SK-N-SH (cell line): ENCODE measurements around the gene TP53I3. TPM values are rescaled to one million over a fixed set of nuclear protein-coding genes. Genes with fewer than 3 reads are reported as not detected.

Experiments
- CTCF ChIA-PET: fragments of 300-600, 350-600 bp; formaldehyde crosslinking; extraction: SDS; loops from one replicate; lab custom pipeline; 2021; lab: Yijun Ruan, JAX
- POLR2A ChIA-PET: fragments of 350-600 bp; sonication (Branson Sonifier 250); formaldehyde crosslinking; extraction: SDS; loops from one replicate; lab custom pipeline; 2020; ENCODE audit warnings: antibody characterized with exemption, inconsistent platforms; lab: Yijun Ruan, JAX
- DNase-seq: peaks from one replicate; pipeline ENCODE4 v3.0.0; 2012
- H2AFZ ChIP-seq: fragments of 200-600 bp; sonication (generic); 2 replicates; pipeline ENCODE4 v1.8.1; 2016; ENCODE audit warnings: antibody characterized with exemption, mild to moderate bottlenecking, low read depth
- H3F3A ChIP-seq: fragments of 200-600 bp; sonication (generic); replicated peaks from 2 replicates; pipeline ENCODE3; 2016; ENCODE audit warnings: antibody characterized with exemption, mild to moderate bottlenecking; ENCODE audit not compliant: insufficient read depth
- H3K27ac ChIP-seq, 2 experiments: fragments of 200-500 bp in 1 of 2; fragments of 200-600 bp in 1 of 2; sonication (Bioruptor generic) in 1 of 2; sonication (generic), shearing (Covaris generic) in 1 of 2; 2 replicates each; pipeline versions ENCODE4 v1.5.1 to v1.6.1; 2014 to 2016; ENCODE audit warnings: low read depth in 2 of 2, inconsistent platforms in 1 of 2, low read length in 1 of 2, mild to moderate bottlenecking in 1 of 2, mixed read lengths in 1 of 2
- H3K27me3 ChIP-seq: fragments of 200-600 bp; sonication (generic), shearing (Covaris generic); 2 replicates; pipeline ENCODE4 v1.6.1; 2016; ENCODE audit warnings: mixed run types; ENCODE audit not compliant: insufficient read depth
- H3K36me3 ChIP-seq, 2 experiments: fragments of 200-500 bp in 1 of 2; fragments of 200-600 bp in 1 of 2; sonication (Bioruptor generic) in 1 of 2; sonication (generic) in 1 of 2; replicated peaks in 1 of 2; 2 replicates each; pipeline versions ENCODE3 to v1.5.1; 2014 to 2016; ENCODE audit warnings: low read length in 1 of 2, mild to moderate bottlenecking in 1 of 2; ENCODE audit not compliant: insufficient read depth in 2 of 2, control insufficient read depth in 1 of 2
- H3K4me1 ChIP-seq, 2 experiments: fragments of 200-500 bp in 1 of 2; fragments of 200-600 bp in 1 of 2; sonication (Bioruptor generic) in 1 of 2; sonication (generic), shearing (Covaris generic) in 1 of 2; 2 replicates each; pipeline versions ENCODE4 v1.5.1 to v1.6.1; 2014 to 2016; ENCODE audit warnings: low read depth in 1 of 2, low read length in 1 of 2, mixed run types in 1 of 2; ENCODE audit not compliant: insufficient read depth in 2 of 2, control insufficient read depth in 1 of 2
- H3K4me2 ChIP-seq: fragments of 200-600 bp; sonication (generic), shearing (Covaris generic); 2 replicates; pipeline ENCODE4 v1.6.1; 2017; ENCODE audit warnings: mixed run types
- H3K4me3 ChIP-seq, 2 experiments: fragments of 200-500 bp in 1 of 2; fragments of 200-600 bp in 1 of 2; sonication (Bioruptor generic) in 1 of 2; sonication (generic), shearing (Covaris generic) in 1 of 2; 2 replicates each; pipeline versions ENCODE4 v1.5.1 to v1.8.1; 2014 to 2016; ENCODE audit warnings: low read depth in 2 of 2, inconsistent platforms in 1 of 2, low read length in 1 of 2, mild to moderate bottlenecking in 1 of 2, mixed read lengths in 1 of 2, moderate library complexity in 1 of 2
- H3K79me2 ChIP-seq: fragments of 200-600 bp; sonication (generic); 2 replicates; pipeline ENCODE4 v1.8.1; 2017; ENCODE audit warnings: mild to moderate bottlenecking; ENCODE audit not compliant: insufficient read depth
- H3K9ac ChIP-seq: fragments of 200-600 bp; sonication (generic); 2 replicates; pipeline ENCODE4 v1.6.1; 2017; ENCODE audit warnings: mixed run types
- H3K9me2 ChIP-seq: fragments of 200-600 bp; sonication (generic); 2 replicates; pipeline ENCODE4 v1.6.1; 2017; ENCODE audit warnings: mixed run types
- H3K9me3 ChIP-seq: fragments of 200-600 bp; sonication (generic); 2 replicates; pipeline ENCODE4 v1.6.1; 2017; ENCODE audit warnings: mixed run types, mild to moderate bottlenecking, moderate library complexity
- H4K20me1 ChIP-seq: fragments of 200-600 bp; sonication (generic); 2 replicates; pipeline ENCODE4 v1.6.1; 2017; ENCODE audit warnings: mild to moderate bottlenecking, mixed run types; ENCODE audit not compliant: insufficient read depth
- EP300 ChIP-seq, 2 experiments: IDR thresholded peaks; 2 replicates each; pipeline versions ENCODE4 v1.4.0 to v1.6.1; 2012; ENCODE audit warnings: borderline replicate concordance in 1 of 2, low read depth in 1 of 2, low read length in 1 of 2
- EZH2phosphoT487 ChIP-seq: fragments of 200-600 bp; sonication (generic); IDR thresholded peaks from 2 replicates; pipeline ENCODE4 v1.6.1; 2017; ENCODE audit warnings: low read depth, mixed run types, mild to moderate bottlenecking, antibody characterized with exemption, moderate library complexity, borderline replicate concordance
- FOSL2 ChIP-seq: IDR thresholded peaks from 2 replicates; pipeline ENCODE4 v1.4.0; 2012; ENCODE audit warnings: low read depth, mild to moderate bottlenecking, moderate library complexity, borderline replicate concordance
- FOXM1 ChIP-seq: IDR thresholded peaks from 2 replicates; pipeline ENCODE4 v1.4.0; 2012; ENCODE audit warnings: low read depth, mild to moderate bottlenecking
- JUND ChIP-seq: IDR thresholded peaks from 2 replicates; pipeline ENCODE4 v1.4.0; 2012
- MXI1 ChIP-seq: IDR thresholded peaks from 2 replicates; pipeline ENCODE4 v1.6.1; 2012; ENCODE audit warnings: mild to moderate bottlenecking, low read depth, low read length, improper control_type of control experiment
- RCOR1 ChIP-seq: fragments of 150-350 bp; IDR thresholded peaks from 2 replicates; pipeline ENCODE4 v1.6.1; 2017; ENCODE audit warnings: antibody characterized with exemption, low read length
- RXRA ChIP-seq: IDR thresholded peaks from 2 replicates; pipeline ENCODE4 v1.4.0; 2012; ENCODE audit warnings: low read depth, mild to moderate bottlenecking, borderline replicate concordance
- SMC3 ChIP-seq: IDR thresholded peaks from 2 replicates; pipeline ENCODE4 v1.6.1; 2012; ENCODE audit warnings: low read depth, low read length, improper control_type of control experiment
- TAF1 ChIP-seq: IDR thresholded peaks from 2 replicates; pipeline ENCODE4 v1.6.1; 2012; ENCODE audit warnings: low read depth, mild to moderate bottlenecking, low read length, moderate library complexity, borderline replicate concordance
- TEAD4 ChIP-seq: IDR thresholded peaks from 2 replicates; pipeline ENCODE4 v1.4.0; 2012; ENCODE audit warnings: mild to moderate bottlenecking, borderline replicate concordance; ENCODE audit not compliant: insufficient read depth
- USF1 ChIP-seq: IDR thresholded peaks from 2 replicates; pipeline ENCODE4 v1.4.0; 2012; ENCODE audit warnings: low read depth, borderline replicate concordance
- WGBS: methylation state at CpG from one replicate; pipeline ENCODE4 v1.1.6; 2017; ENCODE audit warnings: low lambda C conversion rate; 5-methylcytosine and 5-hydroxymethylcytosine counted together
- polyA plus RNA-seq, 3 experiments: library from polyadenylated mRNA; depleted of rRNA; stranded (reverse); fragments of >200 nt; gene quantifications; 2 replicates each; pipeline ENCODE4 v1.2.3, GENCODE V29; 2012
- TF ChIP-seq, protein P1 (sequence below): fragments of 150-350 bp; IDR thresholded peaks from 2 replicates; pipeline ENCODE4 v1.6.1; 2017; ENCODE audit warnings: antibody characterized with exemption, low read length, low read depth, borderline replicate concordance
- TF ChIP-seq, protein P2 (sequence below): fragments of 150-350 bp; IDR thresholded peaks from 2 replicates; pipeline ENCODE4 v1.6.1; 2016; ENCODE audit warnings: mild to moderate bottlenecking, low read depth, low read length
- TF ChIP-seq, protein P3 (sequence below): IDR thresholded peaks from 2 replicates; pipeline ENCODE4 v1.6.1; 2012; ENCODE audit warnings: mild to moderate bottlenecking, low read depth, low read length, moderate library complexity

Gene TP53I3
- polyA plus RNA-seq, 1 of the 3 experiments (the other 2 are of a cell fraction): 110 TPM

- H3K27ac ChIP-seq: no peak overlapping the region
- no peaks in the 10 kb centered on the region for H4K20me1 ChIP-seq
- ChIA-PET POLR2A (interaction anchor here (0.6 kb wide), 1 partner anchor 18 kb away, joined by 3 read pairs; the partner anchor contains the start of gene TP53I3), CTCF (interaction anchor here (1.1 to 5.5 kb wide), 3 partner anchors 16 to 78 kb away, joined by 3 to 38 read pairs (median 3); partner anchors contain the start of gene TP53I3)
- H3K27me3 ChIP-seq: no peaks in the 10 kb centered on the region
- no peak overlapping the region for H3K4me3 ChIP-seq
- H3K9me3 ChIP-seq: peaks cover 8% of the 10 kb centered on the region; the same call in 1 of the 2 replicates
- H3K4me1 ChIP-seq: peaks cover 0 to 11% of the 10 kb centered on the region in 2 experiments; a peak in 2 of 4 replicates
- no peak overlapping the region for H2AFZ ChIP-seq
- no peak overlapping the region for H3K4me2 ChIP-seq
- 27% methylated on average over 1 of the region's 1 CpG for WGBS
- H3K9me2 ChIP-seq: no peaks in the 10 kb centered on the region
- DNase-seq: no peak
- peaks cover 0 to 3% of the 10 kb centered on the region in 2 experiments for H3K36me3 ChIP-seq
- no peak overlapping the region for H3K9ac ChIP-seq
- TF ChIP-seq TAF1 (no peak), RXRA (no peak), FOSL2 (no peak), RCOR1 (peak; percentile 45; the same call in 1 of the 2 replicates), FOXM1 (no peak), TEAD4 (0 out of 2 replicates have a peak, but pooled peaks have one; percentile 14), USF1 (no peak), SMC3 (no peak), JUND (no peak), EZH2phosphoT487 (no peak), MXI1 (no peak), EP300 (IDR thresholded peaks at IDR 0.05; ENCODE audit: borderline replicate concordance in 1 of 2, low read depth in 1 of 2, low read length in 1 of 2) (peak in 1 of 2 experiments; percentile 72; a peak in 2 of 4 replicates)
- TF ChIP-seq, protein P1, sequence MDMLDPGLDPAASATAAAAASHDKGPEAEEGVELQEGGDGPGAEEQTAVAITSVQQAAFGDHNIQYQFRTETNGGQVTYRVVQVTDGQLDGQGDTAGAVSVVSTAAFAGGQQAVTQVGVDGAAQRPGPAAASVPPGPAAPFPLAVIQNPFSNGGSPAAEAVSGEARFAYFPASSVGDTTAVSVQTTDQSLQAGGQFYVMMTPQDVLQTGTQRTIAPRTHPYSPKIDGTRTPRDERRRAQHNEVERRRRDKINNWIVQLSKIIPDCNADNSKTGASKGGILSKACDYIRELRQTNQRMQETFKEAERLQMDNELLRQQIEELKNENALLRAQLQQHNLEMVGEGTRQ: no peak
- TF ChIP-seq, protein P2, sequence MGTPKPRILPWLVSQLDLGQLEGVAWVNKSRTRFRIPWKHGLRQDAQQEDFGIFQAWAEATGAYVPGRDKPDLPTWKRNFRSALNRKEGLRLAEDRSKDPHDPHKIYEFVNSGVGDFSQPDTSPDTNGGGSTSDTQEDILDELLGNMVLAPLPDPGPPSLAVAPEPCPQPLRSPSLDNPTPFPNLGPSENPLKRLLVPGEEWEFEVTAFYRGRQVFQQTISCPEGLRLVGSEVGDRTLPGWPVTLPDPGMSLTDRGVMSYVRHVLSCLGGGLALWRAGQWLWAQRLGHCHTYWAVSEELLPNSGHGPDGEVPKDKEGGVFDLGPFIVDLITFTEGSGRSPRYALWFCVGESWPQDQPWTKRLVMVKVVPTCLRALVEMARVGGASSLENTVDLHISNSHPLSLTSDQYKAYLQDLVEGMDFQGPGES: no peak
- TF ChIP-seq, protein P3, sequence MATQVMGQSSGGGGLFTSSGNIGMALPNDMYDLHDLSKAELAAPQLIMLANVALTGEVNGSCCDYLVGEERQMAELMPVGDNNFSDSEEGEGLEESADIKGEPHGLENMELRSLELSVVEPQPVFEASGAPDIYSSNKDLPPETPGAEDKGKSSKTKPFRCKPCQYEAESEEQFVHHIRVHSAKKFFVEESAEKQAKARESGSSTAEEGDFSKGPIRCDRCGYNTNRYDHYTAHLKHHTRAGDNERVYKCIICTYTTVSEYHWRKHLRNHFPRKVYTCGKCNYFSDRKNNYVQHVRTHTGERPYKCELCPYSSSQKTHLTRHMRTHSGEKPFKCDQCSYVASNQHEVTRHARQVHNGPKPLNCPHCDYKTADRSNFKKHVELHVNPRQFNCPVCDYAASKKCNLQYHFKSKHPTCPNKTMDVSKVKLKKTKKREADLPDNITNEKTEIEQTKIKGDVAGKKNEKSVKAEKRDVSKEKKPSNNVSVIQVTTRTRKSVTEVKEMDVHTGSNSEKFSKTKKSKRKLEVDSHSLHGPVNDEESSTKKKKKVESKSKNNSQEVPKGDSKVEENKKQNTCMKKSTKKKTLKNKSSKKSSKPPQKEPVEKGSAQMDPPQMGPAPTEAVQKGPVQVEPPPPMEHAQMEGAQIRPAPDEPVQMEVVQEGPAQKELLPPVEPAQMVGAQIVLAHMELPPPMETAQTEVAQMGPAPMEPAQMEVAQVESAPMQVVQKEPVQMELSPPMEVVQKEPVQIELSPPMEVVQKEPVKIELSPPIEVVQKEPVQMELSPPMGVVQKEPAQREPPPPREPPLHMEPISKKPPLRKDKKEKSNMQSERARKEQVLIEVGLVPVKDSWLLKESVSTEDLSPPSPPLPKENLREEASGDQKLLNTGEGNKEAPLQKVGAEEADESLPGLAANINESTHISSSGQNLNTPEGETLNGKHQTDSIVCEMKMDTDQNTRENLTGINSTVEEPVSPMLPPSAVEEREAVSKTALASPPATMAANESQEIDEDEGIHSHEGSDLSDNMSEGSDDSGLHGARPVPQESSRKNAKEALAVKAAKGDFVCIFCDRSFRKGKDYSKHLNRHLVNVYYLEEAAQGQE: no peak
- H3K79me2 ChIP-seq: no peaks in the 10 kb centered on the region
- H3F3A ChIP-seq: no peaks in the 10 kb centered on the region
Observed at GRCh38 chr2:24102677-24103076, 18.0 kb upstream of the TP53I3 start.
